MM.1S (cell line): ENCODE measurements around the gene FBN2.
"Not testable (repeated sequence)": the region's sequence is repeated elsewhere in the genome, so short reads cannot be mapped to it uniquely, and the experiment has no call there.

Experiments
- DNase-seq: peaks from one replicate; pipeline ENCODE4 v3.0.0-alpha.2; 2015
- H2AFZ ChIP-seq: fragments of 300-600 bp; sonication (generic); 2 replicates; pipeline ENCODE4 v1.6.0; 2016; ENCODE audit warnings: antibody characterized with exemption, low read length
- H3F3A ChIP-seq: fragments of 300-600 bp; sonication (generic); 2 replicates; pipeline ENCODE4 v1.6.1; 2016; ENCODE audit warnings: mild to moderate bottlenecking, antibody characterized with exemption, low read length, moderate library complexity, mixed read lengths; ENCODE audit not compliant: insufficient read depth
- H3K27ac ChIP-seq: fragments of 300-600 bp; sonication (generic); 2 replicates; pipeline ENCODE4 v1.5.1; 2016; ENCODE audit warnings: mild to moderate bottlenecking, low read length
- H3K27me3 ChIP-seq: fragments of 300-600 bp; sonication (generic); replicated peaks from 2 replicates; pipeline ENCODE4 v1.6.0; 2016; ENCODE audit warnings: low read length; ENCODE audit not compliant: insufficient read depth
- H3K36me3 ChIP-seq: fragments of 300-600 bp; sonication (generic); replicated peaks from 2 replicates; pipeline ENCODE4 v1.6.1; 2016; ENCODE audit warnings: mild to moderate bottlenecking, low read length, mixed read lengths; ENCODE audit not compliant: insufficient read depth
- H3K4me1 ChIP-seq: fragments of 300-600 bp; sonication (generic); 2 replicates; pipeline ENCODE4 v1.6.1; 2016; ENCODE audit warnings: low read length, mixed read lengths
- H3K4me2 ChIP-seq: fragments of 300-600 bp; sonication (generic); 2 replicates; pipeline ENCODE4 v1.6.0; 2016; ENCODE audit warnings: low read depth, low read length
- H3K4me3 ChIP-seq: fragments of 300-600 bp; sonication (generic); 2 replicates; pipeline ENCODE4 v1.5.1; 2016; ENCODE audit warnings: low read length, mixed read lengths
- H3K79me2 ChIP-seq: fragments of 300-600 bp; sonication (generic); 2 replicates; pipeline ENCODE4 v1.6.1; 2016; ENCODE audit warnings: mixed run types, low read length, mixed read lengths
- H3K9ac ChIP-seq: fragments of 300-600 bp; sonication (generic); 2 replicates; pipeline ENCODE4 v1.6.1; 2016; ENCODE audit warnings: low read length, mixed read lengths
- H3K9me2 ChIP-seq: fragments of 300-600 bp; sonication (generic); replicated peaks from 2 replicates; pipeline ENCODE4 v1.6.1; 2016; ENCODE audit warnings: mild to moderate bottlenecking, low read length, mixed read lengths; ENCODE audit not compliant: insufficient read depth
- H3K9me3 ChIP-seq: fragments of 300-600 bp; sonication (generic); replicated peaks from 2 replicates; pipeline ENCODE4 v1.6.1; 2016; ENCODE audit warnings: mild to moderate bottlenecking, low read length, mixed read lengths; ENCODE audit not compliant: insufficient read depth
- H4K20me1 ChIP-seq: fragments of 300-600 bp; sonication (generic); 2 replicates; pipeline ENCODE4 v1.6.1; 2016; ENCODE audit warnings: mild to moderate bottlenecking, low read length, moderate library complexity, mixed read lengths; ENCODE audit not compliant: insufficient read depth
- EZH2 ChIP-seq: fragments of 300-600 bp; sonication (generic); optimal IDR thresholded peaks from 2 replicates; pipeline ENCODE3; 2017; ENCODE audit warnings: low read depth, mild to moderate bottlenecking, antibody characterized with exemption, low read length, mixed read lengths
- EZH2phosphoT487 ChIP-seq: fragments of 300-600 bp; sonication (generic); IDR thresholded peaks from 2 replicates; pipeline ENCODE4 v1.6.1; 2018; ENCODE audit warnings: antibody characterized with exemption, low read length
- TF ChIP-seq, protein P1 (sequence below): fragments of 300-600 bp; sonication (generic); IDR thresholded peaks from 2 replicates; pipeline ENCODE4 v1.5.1; 2016; ENCODE audit warnings: antibody characterized with exemption, low read length, mixed read lengths

Gene FBN2

GRCh38 chr5:128328446-128328845, 209.6 kb downstream of the FBN2 start:
- Histone ChIP-seq H3K4me1 (no peaks in the 10 kb centered on the region), H3K9me3 (no peaks in the 10 kb centered on the region), H3K9ac (no peak overlapping the region), H3F3A (no peaks in the 10 kb centered on the region), H3K27ac (no peak overlapping the region), H3K9me2 (no peaks in the 10 kb centered on the region), H3K4me3 (no peak overlapping the region), H3K79me2 (no peaks in the 10 kb centered on the region), H3K36me3 (no peaks in the 10 kb centered on the region), H2AFZ (no peak overlapping the region), H4K20me1 (no peaks in the 10 kb centered on the region), H3K27me3 (no peaks in the 10 kb centered on the region), H3K4me2 (no peak overlapping the region)
- DNase-seq: no peak
- TF ChIP-seq, protein P1, sequence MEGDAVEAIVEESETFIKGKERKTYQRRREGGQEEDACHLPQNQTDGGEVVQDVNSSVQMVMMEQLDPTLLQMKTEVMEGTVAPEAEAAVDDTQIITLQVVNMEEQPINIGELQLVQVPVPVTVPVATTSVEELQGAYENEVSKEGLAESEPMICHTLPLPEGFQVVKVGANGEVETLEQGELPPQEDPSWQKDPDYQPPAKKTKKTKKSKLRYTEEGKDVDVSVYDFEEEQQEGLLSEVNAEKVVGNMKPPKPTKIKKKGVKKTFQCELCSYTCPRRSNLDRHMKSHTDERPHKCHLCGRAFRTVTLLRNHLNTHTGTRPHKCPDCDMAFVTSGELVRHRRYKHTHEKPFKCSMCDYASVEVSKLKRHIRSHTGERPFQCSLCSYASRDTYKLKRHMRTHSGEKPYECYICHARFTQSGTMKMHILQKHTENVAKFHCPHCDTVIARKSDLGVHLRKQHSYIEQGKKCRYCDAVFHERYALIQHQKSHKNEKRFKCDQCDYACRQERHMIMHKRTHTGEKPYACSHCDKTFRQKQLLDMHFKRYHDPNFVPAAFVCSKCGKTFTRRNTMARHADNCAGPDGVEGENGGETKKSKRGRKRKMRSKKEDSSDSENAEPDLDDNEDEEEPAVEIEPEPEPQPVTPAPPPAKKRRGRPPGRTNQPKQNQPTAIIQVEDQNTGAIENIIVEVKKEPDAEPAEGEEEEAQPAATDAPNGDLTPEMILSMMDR: no peak
- TF ChIP-seq EZH2phosphoT487 (no peak), EZH2 (no peak)

- no peak for DNase-seq
- no peak overlapping the region for H2AFZ ChIP-seq
- no peaks in the 10 kb centered on the region for H3K4me1 ChIP-seq
- no peak overlapping the region for H3K4me3 ChIP-seq
- no peak overlapping the region for H3K4me2 ChIP-seq
- no peak overlapping the region for H3K27ac ChIP-seq
- H3K9me3 ChIP-seq: no peaks in the 10 kb centered on the region
- H4K20me1 ChIP-seq: no peaks in the 10 kb centered on the region
- no peaks in the 10 kb centered on the region for H3K9me2 ChIP-seq
- H3K9ac ChIP-seq: no peak overlapping the region
- no peaks in the 10 kb centered on the region for H3F3A ChIP-seq
- H3K36me3 ChIP-seq: no peaks in the 10 kb centered on the region
- H3K79me2 ChIP-seq: no peaks in the 10 kb centered on the region
- TF ChIP-seq EZH2: no peak
- TF ChIP-seq, protein P1: no peak
- TF ChIP-seq EZH2phosphoT487: no peak
- no peaks in the 10 kb centered on the region for H3K27me3 ChIP-seq
Observed at GRCh38 chr5:128328007-128328406, 210.0 kb downstream of the FBN2 start.

- DNase-seq, H3K9me3 ChIP-seq, H3K27ac ChIP-seq, H3K4me3 ChIP-seq, H2AFZ ChIP-seq, H3K9ac ChIP-seq, H3K79me2 ChIP-seq, H3K4me2 ChIP-seq, H3K9me2 ChIP-seq, H3K4me1 ChIP-seq, H3F3A ChIP-seq, H3K36me3 ChIP-seq, H4K20me1 ChIP-seq, H3K27me3 ChIP-seq: not testable (repeated sequence)
Observed at GRCh38 chr5:128321418-128321817, 216.6 kb downstream of the FBN2 start.

DNA sequence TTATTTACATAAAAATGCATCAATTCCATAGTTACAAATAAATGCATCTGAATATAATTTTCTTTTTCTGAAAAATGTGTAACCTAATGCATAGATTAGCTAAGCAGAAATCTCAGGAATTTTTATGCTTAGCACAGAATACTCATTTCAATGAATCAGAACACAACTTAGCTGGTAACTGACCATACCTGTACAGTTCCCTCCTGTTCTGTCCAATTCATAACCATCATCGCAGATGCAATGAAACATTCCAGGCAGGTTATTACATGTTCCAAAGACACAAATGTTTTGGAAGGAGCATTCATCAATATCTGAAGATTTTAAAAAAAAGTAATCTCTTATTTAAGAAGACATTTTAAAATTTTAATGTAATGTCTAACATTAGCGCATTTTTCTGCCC, 219.4 kb downstream of the FBN2 start:
- no peaks in the 10 kb centered on the region for H3K9me3 ChIP-seq
- H3K27me3 ChIP-seq: no peaks in the 10 kb centered on the region
- no peaks in the 10 kb centered on the region for H4K20me1 ChIP-seq
- no peaks in the 10 kb centered on the region for H3K4me1 ChIP-seq
- no peak overlapping the region for H3K4me2 ChIP-seq
- no peaks in the 10 kb centered on the region for H3K79me2 ChIP-seq
- DNase-seq: no peak
- no peaks in the 10 kb centered on the region for H3K36me3 ChIP-seq
- no peak overlapping the region for H3K9ac ChIP-seq
- no peak overlapping the region for H2AFZ ChIP-seq
- no peak for TF ChIP-seq EZH2phosphoT487
- TF ChIP-seq, protein P1: no peak
- no peak for TF ChIP-seq EZH2
- no peaks in the 10 kb centered on the region for H3K9me2 ChIP-seq
- no peak overlapping the region for H3K27ac ChIP-seq
- H3K4me3 ChIP-seq: no peak overlapping the region
- no peaks in the 10 kb centered on the region for H3F3A ChIP-seq
